GM12864 (cell line): ENCODE data around the gene EPHX1.

Source experiments
- DNase-seq: peaks from one replicate; pipeline ENCODE4 v3.0.0-alpha.2; 2011; ENCODE audit warnings: low read depth
- H3K4me3 ChIP-seq: 2 replicates; pipeline ENCODE4 v1.5.1; 2011; ENCODE audit warnings: mild to moderate bottlenecking, low read depth, low read length, control low read depth
- CTCF ChIP-seq: IDR thresholded peaks from 2 replicates; pipeline ENCODE4 v1.5.1; 2011; ENCODE audit warnings: low read depth, mild to moderate bottlenecking, moderate library complexity, low read length, control low read depth, inconsistent platforms; ENCODE audit errors: missing control alignments

The EPHX1 gene

DNA sequence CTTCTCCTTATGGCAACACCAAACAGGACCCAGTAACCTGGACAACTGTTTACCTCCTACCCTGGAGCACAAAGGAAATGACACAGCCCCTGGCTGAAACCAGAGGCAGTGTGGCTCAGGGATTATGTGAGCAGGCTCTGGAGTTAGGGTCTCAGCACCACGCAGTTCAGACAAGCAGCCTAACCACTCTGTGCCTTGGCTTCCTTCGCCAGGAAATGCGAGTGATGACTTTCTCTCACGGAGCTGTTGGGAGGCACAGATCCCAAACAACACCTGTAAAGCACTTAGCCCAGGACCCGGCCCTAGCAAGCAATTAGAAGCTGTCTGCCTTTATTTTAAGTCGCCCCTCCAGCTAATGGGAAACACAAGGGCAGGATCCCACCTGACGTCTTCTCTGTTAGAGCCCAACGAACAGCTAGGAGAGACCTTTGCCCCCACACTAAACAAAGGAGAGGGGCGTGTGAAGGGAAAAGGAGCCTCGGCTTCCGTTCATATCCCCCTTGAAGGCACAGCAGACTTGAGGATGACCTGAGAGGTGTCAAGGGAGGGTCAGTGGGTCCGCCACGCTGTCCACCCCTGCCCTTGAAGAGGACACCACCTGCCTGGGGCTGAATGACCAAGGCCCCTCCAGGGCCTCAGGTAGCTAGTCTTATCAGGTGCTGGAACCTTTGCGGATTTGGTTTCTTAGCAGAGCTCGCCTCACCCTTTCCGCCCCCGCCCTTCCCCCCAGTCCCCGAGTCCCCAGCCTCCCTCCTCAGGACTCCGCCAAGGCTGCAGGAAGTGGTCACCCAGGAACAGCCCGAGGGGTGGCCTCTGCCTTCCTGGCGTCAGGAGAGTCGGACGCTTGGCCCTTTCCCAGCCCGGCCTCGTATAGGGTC, 71.4 kb downstream of the EPHX1 start:
- TF ChIP-seq CTCF = no peak
- DNase-seq = no peak
- H3K4me3 ChIP-seq = peak overlapping the region; percentile 85

DNA sequence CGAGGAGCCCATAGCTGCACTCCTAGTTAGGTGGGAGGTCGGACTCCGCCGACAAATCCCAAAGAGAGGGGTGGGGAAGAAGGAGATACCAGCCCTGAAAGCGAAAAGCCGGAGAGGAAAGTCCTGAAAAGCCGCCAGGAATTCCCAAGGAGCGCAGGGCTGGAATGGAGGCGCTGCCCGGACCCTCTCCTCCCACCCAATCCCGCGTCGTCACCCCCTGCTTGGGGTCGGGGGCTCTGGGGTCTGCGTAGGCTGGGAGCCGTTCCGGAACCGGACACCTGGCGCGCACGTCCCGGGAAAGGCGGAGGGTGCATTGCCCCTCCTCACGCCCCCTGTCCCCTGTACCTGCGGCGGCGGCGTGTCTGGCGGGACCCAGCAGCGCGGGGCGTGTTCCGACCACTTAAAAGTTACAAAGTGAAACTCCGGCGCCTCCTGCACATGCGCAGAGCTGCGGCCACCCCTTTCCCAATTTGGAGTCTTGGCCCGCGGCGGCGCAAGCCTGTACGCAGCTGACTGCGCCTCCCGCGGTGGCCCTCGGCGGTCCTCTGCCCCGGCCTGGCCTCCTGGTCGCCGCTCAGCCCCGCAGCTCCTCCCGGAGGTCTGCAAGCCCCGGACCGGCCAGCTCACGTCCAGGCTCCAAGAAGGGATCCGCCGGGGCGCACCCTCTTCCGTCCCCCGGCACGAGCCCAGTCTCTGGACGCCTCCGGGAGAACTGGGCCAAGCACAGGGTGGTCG, 72.2 kb downstream of the EPHX1 start, which contains the start of gene TMEM63A:
TMEM63A (minus strand) TSS at position 422 of the 735 bp plus-strand sequence. CDS start 4,800 bp downstream, outside the sequence.
- TF ChIP-seq CTCF = peak; percentile 36
- peak within 1 kb of the TSS; percentile 85 for H3K4me3 ChIP-seq
- peak; percentile 61 for DNase-seq

GRCh38 chr1:225882694-225883615, 73.0 kb downstream of the EPHX1 start:
- DNase-seq = no peak
- peak overlapping the region; percentile 85 for H3K4me3 ChIP-seq
- no peak for TF ChIP-seq CTCF

- TF ChIP-seq CTCF = no peak
- no peak for DNase-seq
- peak overlapping the region; percentile 85; the same call in 1 of the 2 replicates for H3K4me3 ChIP-seq
Observed at GRCh38 chr1:225883616-225884265, 73.8 kb downstream of the EPHX1 start.

- no peak overlapping the region for H3K4me3 ChIP-seq
- no peak for TF ChIP-seq CTCF
- no peak for DNase-seq
Observed at GRCh38 chr1:225885336-225885735, 75.4 kb downstream of the EPHX1 start.
